GM18909 (cell line): ENCODE results near the gene SULT1B1.
"Not testable (repeated sequence)": the region's sequence is repeated elsewhere in the genome, so short reads cannot be mapped to it uniquely, and the experiment has no call there.

Source experiments
- ATAC-seq: cut with Tn5 transposase; IDR thresholded peaks from one replicate; pipeline ENCODE4 v1.9.1; 2021; ENCODE audit warnings: mild to moderate bottlenecking; ENCODE audit not compliant: unreplicated experiment, poor library complexity

Gene SULT1B1

GRCh38 chr4:69760455-69760854, at the start of gene SULT1B1:
Gene SULT1B1, minus strand, starts transcription at chr4:69760620. Its CDS starts 5,403 bp downstream, at chr4:69755217.
- no peak for ATAC-seq

- ATAC-seq, result no peak
Measured at GRCh38 chr4:69800599-69800998, 40.2 kb upstream of the SULT1B1 start.

GRCh38 chr4:69799337-69799736, 38.9 kb upstream of the SULT1B1 start:
- ATAC-seq, result no peak

- ATAC-seq, result no peak
Measured at GRCh38 chr4:69793732-69794131, 33.3 kb upstream of the SULT1B1 start.

- no peak for ATAC-seq
Measured at GRCh38 chr4:69787879-69788278, 27.5 kb upstream of the SULT1B1 start.

- ATAC-seq, result no peak
Measured at GRCh38 chr4:69786547-69786946, 26.1 kb upstream of the SULT1B1 start.

- ATAC-seq, result no peak
Measured at GRCh38 chr4:69785211-69785831, 24.9 kb upstream of the SULT1B1 start.

GRCh38 chr4:69782651-69783310, 22.4 kb upstream of the SULT1B1 start:
- ATAC-seq, result no peak

GRCh38 chr4:69781458-69782418, 21.3 kb upstream of the SULT1B1 start:
- no peak for ATAC-seq

- no peak for ATAC-seq
Measured at GRCh38 chr4:69780141-69780540, 19.7 kb upstream of the SULT1B1 start.

GRCh38 chr4:69776696-69777095, 16.3 kb upstream of the SULT1B1 start:
- no peak for ATAC-seq

GRCh38 chr4:69775321-69775867, 15.0 kb upstream of the SULT1B1 start:
- ATAC-seq, result no peak

- no peak for ATAC-seq
Measured at GRCh38 chr4:69773484-69773883, 13.1 kb upstream of the SULT1B1 start.

- ATAC-seq, result not testable (repeated sequence)
Measured at GRCh38 chr4:69768554-69768953, 8.1 kb upstream of the SULT1B1 start.

GRCh38 chr4:69765751-69766150, 5.3 kb upstream of the SULT1B1 start:
- ATAC-seq, result no peak

- no peak for ATAC-seq
Measured at GRCh38 chr4:69764311-69764710, 3.9 kb upstream of the SULT1B1 start.

- ATAC-seq, result no peak
Measured at GRCh38 chr4:69763233-69763632, 2.8 kb upstream of the SULT1B1 start.

- no peak for ATAC-seq
Measured at GRCh38 chr4:69759189-69759604, 1.2 kb downstream of the SULT1B1 start.

- ATAC-seq, result no peak
Measured at GRCh38 chr4:69757464-69757863, 3.0 kb downstream of the SULT1B1 start.

- no peak for ATAC-seq
Measured at GRCh38 chr4:69754926-69755580, 5.4 kb downstream of the SULT1B1 start.
